A549 (cell line): ENCODE results near the gene HEXIM1. TPM values are rescaled to one million over a fixed set of nuclear protein-coding genes. Genes with fewer than 3 reads are reported as not detected.
A peak's percentile ranks its signal among the peaks of the same experiment; 100 is the strongest.

Experiments used
- ATAC-seq, 2 experiments: fragments of 200-7000 bp in 1 of 2; fragments of >200 bp in 1 of 2; cut with Nextera tagmentation in 1 of 2; cut with Tn5 transposase in 1 of 2; 3 replicates each; pipeline versions ENCODE4 v1.8.0 to v1.9.1; 2018 to 2020; ENCODE audit warnings: mild to moderate bottlenecking in 1 of 2, moderate library complexity in 1 of 2
- CTCF ChIA-PET: fragments of 300-600 bp; sonication (Branson Sonifier 250); formaldehyde crosslinking; extraction: SDS; loops from one replicate; lab custom pipeline; 2021; ENCODE audit warnings: antibody characterized with exemption, inconsistent platforms; lab: Yijun Ruan, JAX
- POLR2A ChIA-PET: fragments of 350-600 bp; formaldehyde crosslinking; extraction: SDS; loops from one replicate; lab custom pipeline; 2021; ENCODE audit warnings: antibody characterized with exemption, inconsistent platforms; lab: Yijun Ruan, JAX
- DNase-seq, 2 experiments: peaks; one replicate each; pipeline versions ENCODE4 v3.0.0 to v3.0.0-alpha.2; 2011 to 2016; ENCODE audit warnings: low read depth in 1 of 2, low spot score in 1 of 2
- FAIRE-seq: peaks from 2 replicates; lab custom pipeline; 2011; peaks lifted over from hg19 to GRCh38; lab: Jason Lieb, UNC
- H3K27ac ChIP-seq, 2 experiments: fragments of >200 bp; sonication (Bioruptor Twin); formaldehyde crosslinking; 3 replicates each; pipeline ENCODE4 v1.5.1; 2016 to 2017
- H3K4me1 ChIP-seq: fragments of >200 bp; sonication (Bioruptor Twin); formaldehyde crosslinking; 3 replicates; pipeline ENCODE4 v1.6.1; 2016
- H3K4me2 ChIP-seq: fragments of >200 bp; sonication (Bioruptor Twin); formaldehyde crosslinking; 3 replicates; pipeline ENCODE4 v1.6.1; 2016
- H3K4me3 ChIP-seq: fragments of >200 bp; sonication (Bioruptor Twin); formaldehyde crosslinking; 3 replicates; pipeline ENCODE4 v1.5.1; 2016
- H3K9me3 ChIP-seq: fragments of >200 bp; sonication (Bioruptor Twin); formaldehyde crosslinking; 3 replicates; pipeline ENCODE4 v1.6.1; 2016
- ATOH8 ChIP-seq: fragments of 250-450 bp; sonication (Bioruptor Pico); IDR thresholded peaks from 2 replicates; pipeline ENCODE4 v1.5.0; 2020; ENCODE audit warnings: low read depth, mild to moderate bottlenecking, moderate library complexity
- BHLHE40 ChIP-seq: IDR thresholded peaks from 2 replicates; pipeline ENCODE4 v1.6.1; 2012; ENCODE audit warnings: low read depth, low read length, inconsistent platforms
- CBX2 ChIP-seq: fragments of 200-600 bp; sonication (generic); IDR thresholded peaks from 2 replicates; pipeline ENCODE4 v1.6.1; 2016; ENCODE audit warnings: low read depth, mild to moderate bottlenecking, borderline replicate concordance
- CHD4 ChIP-seq: fragments of 200-600 bp; sonication (generic); IDR thresholded peaks from 2 replicates; pipeline ENCODE4 v1.6.1; 2016; ENCODE audit warnings: antibody characterized with exemption, mild to moderate bottlenecking, borderline replicate concordance
- CTCF ChIP-seq: fragments of >200 bp; sonication (Bioruptor Twin); formaldehyde crosslinking; IDR thresholded peaks from 3 replicates; pipeline ENCODE4 v1.5.1; 2016
- EHF ChIP-seq: fragments of 250-450 bp; sonication (Bioruptor Pico); IDR thresholded peaks from 2 replicates; pipeline ENCODE4 v1.5.0; 2020; ENCODE audit warnings: mild to moderate bottlenecking
- EHMT2 ChIP-seq: fragments of 200-600 bp; sonication (generic); IDR thresholded peaks from 2 replicates; pipeline ENCODE4 v1.6.1; 2016; ENCODE audit warnings: antibody characterized with exemption, low read depth, mild to moderate bottlenecking, moderate library complexity
- EP300 ChIP-seq, 2 experiments: fragments of >200 bp; sonication (Bioruptor Twin); formaldehyde crosslinking; IDR thresholded peaks; 2 replicates in 1 of 2; 3 replicates in 1 of 2; pipeline ENCODE4 v1.6.1; 2016 to 2017
- ESRRA ChIP-seq: fragments of 150-350 bp; IDR thresholded peaks from 2 replicates; pipeline ENCODE4 v1.6.1; 2014; ENCODE audit warnings: mild to moderate bottlenecking, low read length, borderline replicate concordance
- FOSB ChIP-seq: fragments of 250-450 bp; sonication (Bioruptor Pico); IDR thresholded peaks from 2 replicates; pipeline ENCODE4 v1.5.0; 2020; ENCODE audit warnings: mild to moderate bottlenecking, moderate library complexity
- FOSL2 ChIP-seq, 2 experiments: fragments of 450-650 bp in 1 of 2; fragments of >200 bp in 1 of 2; sonication (Bioruptor Twin) in 1 of 2; formaldehyde crosslinking; IDR thresholded peaks; 2 replicates each; pipeline versions ENCODE4 v1.5.0 to v1.6.1; 2016 to 2020; ENCODE audit warnings: mild to moderate bottlenecking in 1 of 2, moderate library complexity in 1 of 2
- HES2 ChIP-seq: fragments of >200 bp; sonication (Bioruptor Twin); formaldehyde crosslinking; IDR thresholded peaks from 2 replicates; pipeline ENCODE4 v1.6.1; 2016
- HOXA7 ChIP-seq: fragments of 250-450 bp; sonication (Bioruptor Pico); IDR thresholded peaks from 2 replicates; pipeline ENCODE4 v1.5.0; 2020; ENCODE audit warnings: mild to moderate bottlenecking, moderate library complexity
- HOXB13 ChIP-seq: fragments of 250-450 bp; sonication (Bioruptor Pico); IDR thresholded peaks from 2 replicates; pipeline ENCODE4 v1.5.0; 2020; ENCODE audit warnings: low read depth, mild to moderate bottlenecking, moderate library complexity
- HOXB5 ChIP-seq: fragments of 250-450 bp; sonication (Bioruptor Pico); IDR thresholded peaks from 2 replicates; pipeline ENCODE4 v1.5.0; 2020; ENCODE audit warnings: mild to moderate bottlenecking, moderate library complexity
- MAFK ChIP-seq: fragments of 450-650 bp; IDR thresholded peaks from 2 replicates; pipeline ENCODE4 v1.6.1; 2014; ENCODE audit not compliant: partially characterized antibody
- MAZ ChIP-seq: fragments of 150-350 bp; IDR thresholded peaks from 2 replicates; pipeline ENCODE4 v1.6.1; 2014; ENCODE audit warnings: antibody characterized with exemption, low read depth, low read length, borderline replicate concordance
- NPAS2 ChIP-seq: fragments of 250-450 bp; sonication (Bioruptor Pico); IDR thresholded peaks from 2 replicates; pipeline ENCODE4 v1.8.0; 2022; ENCODE audit warnings: mild to moderate bottlenecking, moderate library complexity, borderline replicate concordance
- POLR2A ChIP-seq: IDR thresholded peaks from 2 replicates; pipeline ENCODE4 v1.6.1; 2012; ENCODE audit warnings: mild to moderate bottlenecking, low read length
- POLR2AphosphoS2 ChIP-seq: conservative IDR thresholded peaks from 2 replicates; pipeline ENCODE4 v1.6.1; 2012; ENCODE audit warnings: low read length, improper control_type of control experiment, inconsistent platforms
- RAD21 ChIP-seq, 2 experiments: fragments of >200 bp in 1 of 2; sonication (Bioruptor Twin) in 1 of 2; formaldehyde crosslinking in 1 of 2; IDR thresholded peaks in 1 of 2; conservative IDR thresholded peaks in 1 of 2; 2 replicates in 1 of 2; 3 replicates in 1 of 2; pipeline ENCODE4 v1.6.1; 2012 to 2018; ENCODE audit warnings: inconsistent platforms in 1 of 2
- RARB ChIP-seq: fragments of 250-450 bp; sonication (Bioruptor Pico); IDR thresholded peaks from 2 replicates; pipeline ENCODE4 v1.8.0; 2021; ENCODE audit warnings: mild to moderate bottlenecking, moderate library complexity
- RCOR1 ChIP-seq: fragments of 150-350 bp; IDR thresholded peaks from 2 replicates; pipeline ENCODE4 v1.6.1; 2014; ENCODE audit warnings: antibody characterized with exemption, low read length, low read depth
- RNF2 ChIP-seq: fragments of 200-600 bp; sonication (generic); IDR thresholded peaks from 2 replicates; pipeline ENCODE4 v1.6.1; 2016; ENCODE audit warnings: low read depth, mild to moderate bottlenecking, antibody characterized with exemption, moderate library complexity, borderline replicate concordance
- TFCP2L1 ChIP-seq: fragments of 250-450 bp; sonication (Bioruptor Pico); IDR thresholded peaks from 2 replicates; pipeline ENCODE4 v1.5.0; 2021; ENCODE audit warnings: mild to moderate bottlenecking
- TP53 ChIP-seq: fragments of 250-450 bp; sonication (Bioruptor Pico); IDR thresholded peaks from 2 replicates; pipeline ENCODE4 v1.5.0; 2021; ENCODE audit warnings: mild to moderate bottlenecking, moderate library complexity
- ZC3H11A ChIP-seq: fragments of 450-650 bp; IDR thresholded peaks from 2 replicates; pipeline ENCODE4 v1.6.1; 2014; ENCODE audit warnings: antibody characterized with exemption, mild to moderate bottlenecking
- ZFP36 ChIP-seq: fragments of 450-650 bp; IDR thresholded peaks from 2 replicates; pipeline ENCODE4 v1.6.1; 2014; ENCODE audit warnings: borderline replicate concordance; ENCODE audit not compliant: partially characterized antibody
- ZSCAN20 ChIP-seq: fragments of 250-450 bp; sonication (Bioruptor Pico); IDR thresholded peaks from 2 replicates; pipeline ENCODE4 v1.8.0; 2022; ENCODE audit warnings: mild to moderate bottlenecking, moderate library complexity
- WGBS: methylation state at CpG from one replicate; pipeline ENCODE4 v1.1.6; 2017; ENCODE audit errors: missing lambda C conversion rate; 5-methylcytosine and 5-hydroxymethylcytosine counted together
- polyA plus RNA-seq, 4 experiments: library from polyadenylated mRNA; depleted of rRNA in 3 of 4; stranded (reverse); fragments of >200 nt; fragmentation: RNase III in 1 of 4; extraction: RNeasy Plus Mini Kit Qiagen cat#74134 plus additional on column Dnase treatment in 1 of 4; gene quantifications; 2 replicates in 3 of 4; 3 replicates in 1 of 4; pipeline ENCODE4 v1.2.3, GENCODE V29; 2011 to 2017
- TF ChIP-seq, protein P1 (sequence below): IDR thresholded peaks from 2 replicates; pipeline ENCODE4 v1.6.1; 2012
- TF ChIP-seq, protein P2 (sequence below): fragments of 200-600 bp; sonication (generic); IDR thresholded peaks from 2 replicates; pipeline ENCODE4 v1.6.1; 2016; ENCODE audit warnings: antibody characterized with exemption, mild to moderate bottlenecking, moderate library complexity

Gene HEXIM1
- polyA plus RNA-seq, 2 of the 4 experiments (the other 2 are of a cell fraction), result 54.0 to 143 TPM

DNA sequence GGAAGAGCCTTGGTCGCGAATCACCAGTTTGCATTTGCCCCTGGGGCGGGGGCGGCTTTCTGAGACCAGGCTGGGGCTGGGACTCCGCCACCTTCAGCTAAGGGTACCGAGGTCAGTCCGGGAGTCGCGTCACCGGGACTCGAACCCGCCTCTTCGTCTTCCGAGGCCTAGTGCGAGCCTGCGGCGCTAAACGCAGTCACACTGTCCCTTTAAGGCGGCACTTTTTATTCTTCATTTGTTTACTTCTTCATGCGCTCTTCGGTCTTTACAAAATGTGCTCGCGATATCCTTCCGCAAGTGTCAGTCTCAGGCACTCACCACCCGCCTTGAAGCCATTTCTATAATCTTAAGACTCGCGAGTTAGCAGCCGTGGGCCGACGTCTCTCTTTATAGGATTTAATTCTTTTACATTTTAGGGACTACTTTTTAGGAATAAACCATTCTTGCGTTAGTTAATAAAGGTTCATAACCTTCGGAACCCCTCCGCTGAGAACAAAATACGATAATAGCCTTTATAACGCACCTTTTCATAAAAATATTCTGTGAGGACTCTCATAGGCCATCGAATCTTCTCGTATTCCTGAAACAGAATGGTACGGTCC is 593 bp upstream of the HEXIM1 start (continued):
- peak; percentile 48; the same call in 1 of the 2 replicates for TF ChIP-seq MAZ
- TF ChIP-seq ZSCAN20 (CRISPR knock-in tag), result no peak; the same call in 1 of the 2 replicates
- TF ChIP-seq RNF2, result no peak
- TF ChIP-seq ESRRA, result no peak
- TF ChIP-seq FOSL2 (IDR thresholded peaks at IDR 0.05), result no peak
- peak; percentile 45; the same call in 1 of the 2 replicates for TF ChIP-seq FOSL2 (CRISPR knock-in tag; IDR thresholded peaks at IDR 0.05)
- TF ChIP-seq CBX2, result no peak
- TF ChIP-seq ZFP36, result no peak
- TF ChIP-seq RARB, result peak; percentile 91; the same call in 1 of the 2 replicates
- TF ChIP-seq TFCP2L1 (CRISPR knock-in tag), result 0 out of 2 replicates have a peak, but pooled peaks have one; percentile 15
- TF ChIP-seq TP53, result peak; percentile 90
- no peak for TF ChIP-seq CTCF
- no peak for TF ChIP-seq POLR2A
- no peak for TF ChIP-seq HES2
- TF ChIP-seq HOXA7, result peak; percentile 97
- no peak for TF ChIP-seq EP300 (IDR thresholded peaks at IDR 0.05)
- TF ChIP-seq CHD4, result no peak
- no peak for TF ChIP-seq MAFK
- TF ChIP-seq POLR2AphosphoS2, result peak; percentile 89; the same call in 1 of the 2 replicates
- no peak for TF ChIP-seq NPAS2
- TF ChIP-seq RCOR1, result no peak
- no peak for TF ChIP-seq ZC3H11A
- no peak for TF ChIP-seq EHMT2
- TF ChIP-seq ATOH8 (CRISPR knock-in tag), result 0 out of 2 replicates have a peak, but pooled peaks have one; percentile 66
- TF ChIP-seq RAD21 (conservative IDR thresholded peaks at IDR 0.05 in 1 of 2, IDR thresholded peaks at IDR 0.05 in 1 of 2), result 0 out of 5 replicates have a peak, but pooled peaks of 1 of the 2 experiments have one; percentile 21
- peak; percentile 92 for TF ChIP-seq BHLHE40
- TF ChIP-seq, protein P1, sequence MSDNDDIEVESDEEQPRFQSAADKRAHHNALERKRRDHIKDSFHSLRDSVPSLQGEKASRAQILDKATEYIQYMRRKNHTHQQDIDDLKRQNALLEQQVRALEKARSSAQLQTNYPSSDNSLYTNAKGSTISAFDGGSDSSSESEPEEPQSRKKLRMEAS, result peak; percentile 99
- TF ChIP-seq, all 56 proteins: peak for 26

DNA sequence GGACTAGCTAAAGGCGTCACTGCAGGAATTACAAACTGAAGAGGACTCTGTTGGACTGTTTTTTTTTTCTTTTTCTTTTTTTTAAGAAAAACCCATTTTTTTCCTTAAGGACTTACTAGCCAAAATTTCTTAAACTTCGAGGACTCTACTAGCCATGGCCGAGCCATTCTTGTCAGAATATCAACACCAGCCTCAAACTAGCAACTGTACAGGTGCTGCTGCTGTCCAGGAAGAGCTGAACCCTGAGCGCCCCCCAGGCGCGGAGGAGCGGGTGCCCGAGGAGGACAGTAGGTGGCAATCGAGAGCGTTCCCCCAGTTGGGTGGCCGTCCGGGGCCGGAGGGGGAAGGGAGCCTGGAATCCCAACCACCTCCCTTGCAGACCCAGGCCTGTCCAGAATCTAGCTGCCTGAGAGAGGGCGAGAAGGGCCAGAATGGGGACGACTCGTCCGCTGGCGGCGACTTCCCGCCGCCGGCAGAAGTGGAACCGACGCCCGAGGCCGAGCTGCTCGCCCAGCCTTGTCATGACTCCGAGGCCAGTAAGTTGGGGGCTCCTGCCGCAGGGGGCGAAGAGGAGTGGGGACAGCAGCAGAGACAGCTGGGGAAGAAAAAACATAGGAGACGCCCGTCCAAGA is 878 bp downstream of the HEXIM1 start:
- H3K4me2 ChIP-seq, result peak overlapping the region; percentile 73
- peak overlapping the region; percentile 74 for H3K4me3 ChIP-seq
- ATAC-seq, result peak; percentile 57 to 70
- 2% methylated on average over 31 of the region's 32 CpGs for WGBS
- ChIA-PET POLR2A (interaction anchor here (0.6 to 7.5 kb wide), 47 partner anchors 8 to 374 kb away, joined by 3 to 404 read pairs (median 9); partner anchors contain the start of genes ACBD4, FMNL1, HEXIM2 and MAP3K14), CTCF (interaction anchor here (0.6 to 43.5 kb wide), 30 partner anchors 16 to 1697 kb away, joined by 3 to 2147 read pairs (median 5); partner anchors contain the start of genes ACBD4, FMNL1, HEXIM2 and PLCD3)
- FAIRE-seq, result no peak
- peak overlapping the region; percentile 92 to 94 for H3K27ac ChIP-seq
- peak; percentile 90 to 93 for DNase-seq
- H3K9me3 ChIP-seq, result no peaks in the 10 kb centered on the region
- peaks cover 27% of the 10 kb centered on the region for H3K4me1 ChIP-seq
- TF ChIP-seq HOXB13 (CRISPR knock-in tag), result no peak
- no peak for TF ChIP-seq TP53
- TF ChIP-seq, protein P2, sequence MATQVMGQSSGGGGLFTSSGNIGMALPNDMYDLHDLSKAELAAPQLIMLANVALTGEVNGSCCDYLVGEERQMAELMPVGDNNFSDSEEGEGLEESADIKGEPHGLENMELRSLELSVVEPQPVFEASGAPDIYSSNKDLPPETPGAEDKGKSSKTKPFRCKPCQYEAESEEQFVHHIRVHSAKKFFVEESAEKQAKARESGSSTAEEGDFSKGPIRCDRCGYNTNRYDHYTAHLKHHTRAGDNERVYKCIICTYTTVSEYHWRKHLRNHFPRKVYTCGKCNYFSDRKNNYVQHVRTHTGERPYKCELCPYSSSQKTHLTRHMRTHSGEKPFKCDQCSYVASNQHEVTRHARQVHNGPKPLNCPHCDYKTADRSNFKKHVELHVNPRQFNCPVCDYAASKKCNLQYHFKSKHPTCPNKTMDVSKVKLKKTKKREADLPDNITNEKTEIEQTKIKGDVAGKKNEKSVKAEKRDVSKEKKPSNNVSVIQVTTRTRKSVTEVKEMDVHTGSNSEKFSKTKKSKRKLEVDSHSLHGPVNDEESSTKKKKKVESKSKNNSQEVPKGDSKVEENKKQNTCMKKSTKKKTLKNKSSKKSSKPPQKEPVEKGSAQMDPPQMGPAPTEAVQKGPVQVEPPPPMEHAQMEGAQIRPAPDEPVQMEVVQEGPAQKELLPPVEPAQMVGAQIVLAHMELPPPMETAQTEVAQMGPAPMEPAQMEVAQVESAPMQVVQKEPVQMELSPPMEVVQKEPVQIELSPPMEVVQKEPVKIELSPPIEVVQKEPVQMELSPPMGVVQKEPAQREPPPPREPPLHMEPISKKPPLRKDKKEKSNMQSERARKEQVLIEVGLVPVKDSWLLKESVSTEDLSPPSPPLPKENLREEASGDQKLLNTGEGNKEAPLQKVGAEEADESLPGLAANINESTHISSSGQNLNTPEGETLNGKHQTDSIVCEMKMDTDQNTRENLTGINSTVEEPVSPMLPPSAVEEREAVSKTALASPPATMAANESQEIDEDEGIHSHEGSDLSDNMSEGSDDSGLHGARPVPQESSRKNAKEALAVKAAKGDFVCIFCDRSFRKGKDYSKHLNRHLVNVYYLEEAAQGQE, result no peak
- no peak for TF ChIP-seq HOXB5 (CRISPR knock-in tag)
- TF ChIP-seq FOSB (CRISPR knock-in tag), result no peak
- TF ChIP-seq POLR2A, result peak; percentile 53
- no peak for TF ChIP-seq BHLHE40
- no peak for TF ChIP-seq EHF (CRISPR knock-in tag)
